ENCODE measurements around the gene SNX19.

The SNX19 gene

DNA sequence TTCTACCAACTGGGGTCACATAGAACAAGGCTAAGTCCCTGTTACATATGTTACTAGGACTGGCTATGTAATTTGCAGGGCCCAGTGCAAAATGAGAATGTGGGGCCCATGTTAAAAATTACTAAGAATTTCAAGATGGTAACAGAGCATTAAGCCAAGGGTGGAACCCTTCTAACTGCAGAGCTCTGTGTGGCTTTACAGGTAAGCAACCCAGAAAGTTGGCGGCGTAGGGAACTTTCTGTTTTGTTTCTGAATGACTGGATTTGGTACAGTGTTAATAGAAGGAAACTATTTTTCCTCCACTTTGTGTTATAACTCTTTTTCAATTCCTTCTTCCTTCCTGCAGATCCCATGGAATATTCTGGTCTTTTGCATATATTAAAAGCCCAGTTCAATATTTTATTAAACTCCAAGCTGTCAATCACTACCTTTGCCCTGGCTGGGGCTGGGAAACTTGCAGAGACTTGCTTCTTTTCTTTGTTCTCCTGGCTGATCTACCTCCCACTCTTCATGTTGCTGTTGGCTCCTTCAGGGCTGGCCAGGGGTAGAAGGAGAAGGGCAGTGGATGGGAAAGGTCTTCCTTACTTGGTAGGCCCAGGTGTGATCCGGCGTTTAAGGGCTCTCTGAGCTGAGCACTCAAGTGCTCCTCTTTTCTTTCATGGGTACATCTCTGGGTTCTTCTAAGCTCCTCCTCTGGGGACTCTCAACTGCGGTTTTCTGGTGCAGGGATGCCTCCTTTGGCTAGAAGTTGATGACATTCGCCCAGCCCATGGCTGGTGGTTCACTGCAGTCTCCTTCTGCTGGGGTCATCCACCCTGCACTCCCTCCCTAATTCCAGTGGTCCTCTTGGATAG lies 67.7 kb downstream of the SNX19 start:
- in situ Hi-C loops (cut with HindIII; ENCODE audit: low sequenced_read_pairs): no loop called here

DNA sequence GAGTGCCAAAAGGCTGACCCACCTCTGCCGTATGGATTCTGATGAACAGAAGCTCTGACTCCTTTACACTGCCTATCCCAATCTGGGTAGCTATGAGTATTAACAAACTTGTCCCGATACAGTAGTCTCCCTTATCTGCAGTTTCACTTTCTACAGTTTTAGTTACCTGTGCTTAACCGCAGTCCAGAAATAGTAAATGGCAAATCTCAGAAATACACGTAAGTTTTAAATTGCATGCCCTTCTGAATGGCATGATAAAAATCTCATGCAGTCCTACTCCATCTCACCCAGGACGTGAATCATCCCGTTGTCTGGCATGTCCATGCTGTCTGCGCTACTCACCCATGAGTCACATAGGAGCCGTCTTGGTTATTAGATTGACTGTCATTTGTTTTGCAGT lies 68.8 kb downstream of the SNX19 start:
- in situ Hi-C loops (cut with HindIII; ENCODE audit: low sequenced_read_pairs): no loop called here

DNA sequence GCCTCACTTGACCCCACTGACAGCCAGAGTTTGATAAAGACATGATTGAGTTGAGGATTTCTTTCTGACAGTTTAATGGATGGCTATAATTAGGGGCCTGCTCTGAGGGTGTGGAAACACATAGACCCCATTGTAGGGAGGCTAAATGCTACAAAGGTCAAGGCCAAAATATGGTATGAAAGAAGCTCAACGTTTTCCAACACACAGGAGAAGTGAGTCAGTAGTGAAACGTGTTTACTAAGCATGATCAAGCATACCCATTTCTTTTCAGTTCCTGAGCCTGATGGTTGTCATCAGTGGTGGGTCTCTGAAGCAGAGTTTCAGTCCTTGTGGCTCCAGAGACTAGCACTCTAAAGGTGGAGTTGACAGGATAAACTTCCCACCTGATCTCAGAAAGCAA lies 69.7 kb downstream of the SNX19 start:
- in situ Hi-C loops (cut with HindIII; ENCODE audit: low sequenced_read_pairs): no loop called here

DNA sequence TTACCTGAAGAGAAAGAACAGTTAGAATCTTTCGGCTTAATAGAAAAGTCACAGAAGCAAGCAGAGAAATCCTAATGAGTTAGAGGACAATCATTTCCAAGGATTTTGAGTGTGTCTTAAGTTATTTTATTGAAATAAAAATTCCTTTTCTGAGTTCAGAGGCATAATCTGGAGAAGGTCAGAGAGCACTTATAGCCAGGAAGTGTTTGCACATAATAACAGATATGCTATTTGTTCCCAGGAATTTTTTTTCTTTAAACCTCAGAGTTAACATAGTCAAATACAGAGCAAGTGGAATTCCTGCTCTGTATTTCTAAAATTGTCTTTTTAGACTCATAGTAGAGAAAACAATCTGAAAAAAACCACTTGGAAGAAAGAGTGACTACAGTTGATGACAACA lies 74.3 kb downstream of the SNX19 start:
- in situ Hi-C loops (cut with HindIII; ENCODE audit: low sequenced_read_pairs): no loop called here

DNA sequence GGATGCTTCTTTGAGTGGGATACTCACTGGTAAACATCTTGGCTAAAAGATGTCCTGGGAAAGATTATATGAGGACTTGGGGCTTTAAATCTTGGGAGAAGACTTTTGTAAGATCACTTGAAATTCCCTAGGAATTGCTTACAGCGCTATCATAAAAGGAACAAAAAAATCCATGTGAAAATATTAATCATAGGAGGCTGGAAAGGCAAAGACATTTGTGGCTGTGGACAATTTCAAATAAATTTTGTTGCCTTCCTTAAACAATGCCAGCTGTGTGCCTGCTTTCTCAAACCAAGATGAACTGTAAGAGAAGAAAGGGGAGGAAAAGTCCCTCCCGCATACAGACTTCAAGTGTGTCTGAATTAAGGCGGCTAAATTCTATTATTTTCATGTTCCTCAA lies 75.6 kb downstream of the SNX19 start:
- in situ Hi-C loops (cut with HindIII; ENCODE audit: low sequenced_read_pairs): no loop called here

DNA sequence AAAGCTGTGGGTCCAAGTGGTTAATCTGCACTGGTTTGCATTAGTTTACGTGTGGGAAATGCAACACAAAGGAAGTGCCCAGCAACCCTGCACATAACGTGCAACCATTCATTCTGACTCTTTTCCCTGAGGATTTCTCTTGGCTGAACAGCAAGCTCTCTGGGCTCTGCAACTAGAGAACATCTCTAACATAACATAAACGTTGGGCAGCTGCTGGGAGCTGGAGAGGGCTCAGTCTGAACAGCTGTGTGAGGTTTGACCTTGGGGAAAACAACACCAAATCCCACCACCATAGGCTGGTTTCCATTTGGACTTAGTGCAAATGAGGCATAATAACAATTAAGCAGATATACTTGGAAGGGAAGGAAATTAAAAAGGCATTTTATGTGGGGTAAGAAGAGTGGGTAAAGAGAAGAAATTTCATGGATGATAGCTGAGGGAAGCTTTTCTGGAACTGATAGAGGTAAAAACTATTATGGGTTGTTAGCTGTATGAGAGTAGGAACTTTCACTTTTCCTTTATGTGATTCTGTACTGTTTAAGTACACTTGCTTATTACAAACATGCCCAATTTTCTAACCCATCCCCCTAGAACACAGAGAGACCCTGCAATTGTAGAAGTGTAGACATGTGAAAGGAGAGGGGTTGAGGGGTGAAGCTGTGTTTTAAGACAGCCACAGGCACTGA lies 76.2 kb downstream of the SNX19 start:
- in situ Hi-C loops (cut with HindIII; ENCODE audit: low sequenced_read_pairs): no loop called here

DNA sequence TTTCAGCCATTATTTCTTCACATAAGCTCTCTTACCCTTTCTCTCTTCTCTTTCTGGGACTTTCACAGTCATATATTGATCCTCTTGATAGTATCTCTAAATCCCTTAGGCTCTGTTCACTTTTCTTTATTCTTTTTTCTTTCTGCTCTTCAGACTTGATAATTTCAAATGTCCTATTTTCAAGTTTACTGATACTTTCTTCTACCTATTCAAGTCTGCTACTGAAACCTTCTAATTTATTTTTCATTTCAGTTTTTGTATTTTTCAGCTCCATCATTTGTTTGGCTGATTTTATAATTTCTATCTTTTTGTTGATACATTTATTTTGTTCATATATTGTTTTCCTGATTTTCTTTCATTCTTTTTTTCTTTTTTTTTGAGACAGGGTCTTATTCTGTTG lies 79.1 kb downstream of the SNX19 start:
- in situ Hi-C loops (cut with HindIII; ENCODE audit: low sequenced_read_pairs): no loop called here

DNA sequence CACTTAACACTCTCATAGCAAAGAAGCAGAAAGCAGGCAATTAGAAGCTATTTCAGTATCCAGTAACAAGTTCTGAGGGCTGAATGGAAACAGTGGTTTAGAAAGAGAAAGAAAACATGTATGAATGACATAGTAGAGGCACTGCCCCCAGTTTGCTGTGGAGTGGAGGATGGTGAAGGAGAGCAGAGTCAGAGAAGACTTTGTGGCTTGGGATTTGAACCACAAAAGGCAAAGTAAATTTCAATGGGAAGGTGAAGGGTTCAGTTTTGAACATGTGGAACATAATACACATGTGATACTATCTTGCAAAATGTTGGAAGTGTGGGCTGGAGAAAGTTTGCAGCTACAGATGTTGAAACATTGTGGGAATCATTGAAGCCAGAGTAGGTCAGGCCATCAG lies 81.4 kb downstream of the SNX19 start:
- in situ Hi-C loops (cut with HindIII; ENCODE audit: low sequenced_read_pairs): no loop called here

DNA sequence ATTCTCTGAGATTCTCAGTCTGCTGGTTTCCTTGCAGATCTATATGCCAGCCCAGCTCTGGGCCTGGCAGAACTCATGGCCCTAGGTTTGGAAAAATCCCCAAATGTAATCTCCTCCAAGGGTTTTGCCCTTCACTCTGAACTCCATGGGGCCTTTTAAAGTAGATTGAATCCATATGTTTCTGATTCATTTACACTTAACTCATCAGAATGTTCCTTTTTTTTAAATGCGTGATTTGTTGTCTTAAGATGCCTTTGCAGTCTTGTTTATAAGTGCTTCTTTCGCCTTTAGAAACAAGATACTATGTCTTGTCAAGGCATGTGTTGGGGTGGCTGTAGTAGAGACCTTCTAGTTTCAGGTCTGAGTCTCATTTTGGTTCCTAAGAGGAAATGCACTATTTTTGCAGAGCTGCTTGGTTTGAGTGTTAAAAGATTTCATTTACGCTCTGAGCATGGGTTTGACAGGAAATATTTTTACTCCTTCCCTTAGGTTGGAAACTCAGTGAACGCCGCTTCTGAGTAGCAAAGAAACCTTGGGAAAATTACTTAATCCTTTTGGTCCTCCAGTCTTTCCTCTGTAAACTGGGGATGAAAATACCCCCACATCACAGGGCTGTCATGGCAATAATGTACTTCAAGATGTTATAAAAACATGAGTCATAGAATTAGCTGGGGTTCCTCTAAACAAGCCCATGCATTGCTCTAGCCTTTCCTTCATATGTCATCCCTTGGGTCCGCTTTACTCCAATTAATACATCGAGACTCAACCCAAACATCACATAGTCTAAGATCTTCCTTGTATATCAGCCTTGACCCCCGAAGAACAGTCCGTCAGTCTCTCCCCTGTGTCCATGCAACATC lies 83.5 kb downstream of the SNX19 start:
- in situ Hi-C loops (cut with HindIII; ENCODE audit: low sequenced_read_pairs): no loop called here

DNA sequence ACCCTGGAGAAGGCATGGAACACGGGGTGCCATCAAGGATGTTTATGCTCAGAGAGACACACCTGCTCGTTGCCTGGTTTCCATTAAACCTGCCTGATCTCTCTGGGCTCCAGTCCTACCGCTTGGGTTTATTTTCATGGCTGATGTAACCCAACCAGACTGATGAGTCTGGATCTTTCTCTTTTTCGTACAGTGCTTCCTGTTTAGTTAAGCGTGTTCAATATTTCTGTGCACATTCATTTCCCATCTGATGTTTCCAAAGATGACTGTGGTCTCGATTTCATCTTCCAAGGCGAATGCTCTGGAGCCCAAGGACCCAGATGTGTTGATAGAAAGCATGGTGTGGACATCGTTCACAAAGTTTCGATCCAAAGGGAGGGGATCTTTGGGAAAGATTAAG lies 84.3 kb downstream of the SNX19 start:
- in situ Hi-C loops (cut with HindIII; ENCODE audit: low sequenced_read_pairs): no loop called here

DNA sequence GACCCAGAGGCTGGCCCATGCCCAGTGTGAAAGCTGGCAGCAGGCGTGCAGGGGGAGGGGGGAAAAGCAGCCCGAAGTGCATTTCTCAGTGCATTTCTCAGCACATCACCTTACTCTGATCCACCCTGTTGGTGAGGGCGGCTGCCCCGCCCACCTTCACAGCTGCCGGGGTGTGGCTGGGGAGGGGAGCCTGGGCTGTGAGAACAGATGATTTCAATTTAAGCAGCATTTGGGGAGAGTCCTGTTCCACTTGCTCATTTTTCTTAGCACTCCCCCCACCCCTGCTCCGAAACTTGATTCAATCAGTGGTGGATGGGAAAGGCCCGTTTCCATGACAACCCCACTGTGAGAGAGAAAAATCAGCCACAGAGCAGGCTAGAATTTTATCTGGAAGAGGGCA lies 84.8 kb downstream of the SNX19 start:
- in situ Hi-C loops (cut with HindIII; ENCODE audit: low sequenced_read_pairs): no loop called here

DNA sequence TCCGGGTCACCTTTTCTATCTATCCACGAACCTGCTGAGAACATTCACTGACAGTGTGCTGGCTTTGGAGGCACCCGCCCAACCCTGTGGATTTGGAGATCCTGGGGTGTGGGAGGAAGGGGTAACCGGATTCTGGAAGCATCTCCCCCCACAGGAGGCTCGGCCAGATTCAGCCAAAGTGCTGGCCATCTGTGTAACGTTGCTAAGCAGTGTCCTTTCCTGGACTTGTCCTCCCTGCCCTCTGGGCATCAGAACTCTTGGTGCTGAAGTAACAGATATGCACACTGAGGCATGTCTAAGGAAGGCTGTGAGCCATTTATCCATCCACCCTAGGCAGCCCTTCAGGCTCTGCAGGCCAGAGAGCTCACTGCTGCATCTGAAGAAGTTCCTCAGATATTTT lies 85.7 kb downstream of the SNX19 start:
- in situ Hi-C loops (cut with HindIII; ENCODE audit: low sequenced_read_pairs): no loop called here

DNA sequence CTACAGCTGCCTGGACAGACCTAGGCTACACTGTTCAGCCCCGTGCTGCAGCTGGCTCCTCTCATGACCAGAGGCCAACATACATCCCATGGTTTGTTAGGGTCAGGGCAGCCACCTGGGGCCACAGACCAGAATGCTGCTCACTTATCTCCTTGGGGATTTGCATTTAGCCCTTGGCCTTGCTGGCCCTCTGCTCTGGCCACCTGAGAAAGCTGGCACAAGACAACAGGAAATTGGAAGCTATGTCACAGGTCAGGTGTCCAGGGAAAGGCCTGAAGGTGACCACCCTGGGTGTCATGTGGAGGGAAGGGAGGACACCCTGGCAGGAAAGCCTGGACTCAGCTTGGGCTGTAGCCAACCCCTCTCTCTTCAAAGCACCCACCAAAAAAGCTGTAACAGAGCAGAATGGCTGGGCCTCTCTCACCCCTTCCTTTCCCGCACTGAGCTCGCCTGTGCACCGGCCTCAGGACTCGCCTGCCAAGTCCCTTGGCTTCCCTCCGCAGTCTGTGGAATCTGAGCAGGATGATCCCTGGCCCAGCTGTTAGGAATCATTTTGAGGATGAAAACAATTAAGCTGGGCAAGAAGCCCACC lies 86.3 kb downstream of the SNX19 start:
- in situ Hi-C loops (cut with HindIII; ENCODE audit: low sequenced_read_pairs): no loop called here

DNA sequence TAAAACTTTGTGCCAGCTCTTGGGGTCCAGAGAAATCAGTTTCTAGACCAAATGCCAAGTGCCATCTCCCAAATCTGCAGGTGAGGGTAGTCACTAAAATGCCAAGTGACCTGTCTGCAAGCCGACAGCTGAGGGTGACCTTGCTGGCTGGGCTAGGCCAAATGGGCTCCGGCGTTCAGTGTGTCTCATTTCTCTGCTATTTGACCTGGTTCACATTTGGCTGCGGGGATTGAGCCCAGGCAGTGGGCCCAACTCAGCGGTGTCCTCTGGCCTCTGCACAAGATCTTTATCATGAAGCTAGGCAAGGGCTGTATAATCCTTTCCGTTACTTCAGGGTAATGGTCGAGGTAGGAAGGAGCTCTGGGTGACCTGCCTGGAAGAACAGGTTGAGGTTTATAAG lies 87.5 kb downstream of the SNX19 start:
- in situ Hi-C loops (cut with HindIII; ENCODE audit: low sequenced_read_pairs): no loop called here

DNA sequence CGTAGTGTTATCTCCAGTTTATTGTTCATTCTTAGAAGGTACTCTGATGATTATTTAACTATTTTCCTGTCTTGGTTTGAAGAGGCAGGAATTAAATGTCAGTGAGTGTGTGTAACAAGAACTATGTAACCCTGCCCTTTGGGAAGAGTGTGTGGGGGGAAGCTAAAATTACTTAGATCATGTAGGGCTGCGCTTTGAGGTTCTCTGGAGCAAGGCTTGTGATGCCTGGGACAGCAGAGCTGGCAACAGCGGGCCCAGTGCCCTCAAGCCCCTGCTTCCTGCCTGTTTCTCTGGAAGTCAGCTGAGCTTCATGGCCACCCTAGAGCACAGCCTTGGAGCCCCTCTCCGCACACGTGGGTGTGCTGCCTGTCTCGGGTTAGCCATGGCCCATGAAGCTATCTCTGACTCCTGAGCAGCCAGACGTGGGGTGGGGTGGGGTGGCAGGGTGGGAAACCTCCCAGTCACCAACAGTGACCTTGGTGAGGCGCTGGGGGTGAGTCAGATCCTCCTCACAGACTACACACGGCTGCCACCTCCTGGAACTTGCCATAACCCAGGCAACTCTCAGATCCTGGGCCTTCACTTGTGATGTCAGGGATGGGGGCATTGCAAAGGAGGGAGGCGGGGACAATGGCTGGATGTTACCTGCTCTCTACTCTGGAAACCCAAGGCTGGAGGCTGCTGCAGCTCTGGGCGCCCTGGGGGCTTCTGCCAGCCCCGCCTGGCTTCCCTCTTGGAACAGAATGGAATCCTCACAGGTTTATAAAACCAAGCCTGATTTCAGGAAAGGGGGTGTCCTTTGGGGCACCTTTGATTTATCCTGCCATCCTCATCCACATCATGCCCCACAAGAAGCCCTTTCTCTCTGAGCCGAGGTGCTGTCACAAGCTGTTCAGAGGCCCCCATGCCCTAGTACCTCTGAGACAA lies 88.6 kb downstream of the SNX19 start:
- in situ Hi-C loops (cut with HindIII; ENCODE audit: low sequenced_read_pairs): no loop called here

DNA sequence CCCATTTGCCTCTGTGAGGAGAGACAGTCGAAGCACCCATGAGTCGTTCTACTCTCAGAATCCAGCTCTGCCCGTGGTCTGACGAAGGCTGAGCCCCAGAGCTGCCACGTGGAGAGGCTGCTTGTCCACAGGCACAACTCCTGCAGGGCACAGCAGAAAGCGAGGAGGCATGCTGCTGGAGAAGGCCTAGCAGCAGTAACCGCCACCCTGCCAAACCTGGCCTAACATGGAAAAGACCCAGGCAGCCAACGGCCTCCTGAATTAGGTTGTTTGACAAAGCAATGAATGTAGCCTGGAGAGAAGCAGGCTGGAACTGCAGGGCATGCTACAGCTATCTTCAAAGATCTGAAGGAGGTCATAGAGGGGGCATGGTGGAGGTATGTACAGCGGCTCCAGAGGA lies 89.7 kb downstream of the SNX19 start:
- in situ Hi-C loops (cut with HindIII; ENCODE audit: low sequenced_read_pairs): no loop called here

DNA sequence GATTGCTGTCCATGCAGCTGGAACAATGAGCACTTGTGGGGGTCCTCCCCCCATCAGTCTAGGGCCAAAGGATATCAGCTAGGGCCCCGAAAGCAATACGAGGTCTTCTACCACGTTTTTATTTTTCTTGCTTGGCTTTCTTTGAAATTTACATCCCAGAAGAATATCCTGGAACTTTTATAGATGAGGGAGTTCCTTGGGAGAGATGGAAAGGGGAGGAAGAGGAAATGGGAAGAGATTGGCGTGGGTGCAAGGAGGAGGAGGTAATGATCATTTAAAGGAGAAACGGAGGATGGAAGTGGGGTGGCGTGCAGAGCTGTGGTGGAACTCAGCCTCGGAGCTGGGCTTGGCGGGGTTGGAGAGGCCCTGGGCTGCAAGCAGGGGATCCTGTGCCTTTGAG lies 90.3 kb downstream of the SNX19 start:
- in situ Hi-C loops (cut with HindIII; ENCODE audit: low sequenced_read_pairs): no loop called here

DNA sequence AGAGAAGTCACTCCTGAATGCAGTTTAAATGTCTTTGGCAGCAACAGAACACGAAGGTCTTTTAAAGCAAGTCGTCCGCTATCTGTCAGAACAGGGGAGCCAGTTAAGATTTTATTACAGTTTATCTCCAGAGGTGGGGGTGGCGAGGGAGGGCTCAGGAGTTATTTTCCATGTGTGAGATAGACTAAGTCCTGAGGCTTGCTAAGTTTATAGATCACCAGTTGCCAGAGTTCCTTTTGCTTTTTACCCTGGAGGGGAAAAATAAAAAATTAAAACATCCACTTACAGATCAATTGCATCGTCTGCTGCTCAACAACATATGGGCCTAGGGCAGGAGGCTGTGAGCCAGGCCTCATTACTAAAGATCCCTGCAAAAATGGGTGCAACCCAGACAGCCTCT lies 90.7 kb downstream of the SNX19 start:
- in situ Hi-C loops (cut with HindIII; ENCODE audit: low sequenced_read_pairs): no loop called here
